ENCODE results near the gene PSKH1. TPM values are rescaled to one million over a fixed set of nuclear protein-coding genes. Genes with fewer than 3 reads are reported as not detected.

Gene PSKH1
- total and polyA plus RNA-seq, 10 donors, result 5.0 to 31.3 (median 20.5) TPM

DNA sequence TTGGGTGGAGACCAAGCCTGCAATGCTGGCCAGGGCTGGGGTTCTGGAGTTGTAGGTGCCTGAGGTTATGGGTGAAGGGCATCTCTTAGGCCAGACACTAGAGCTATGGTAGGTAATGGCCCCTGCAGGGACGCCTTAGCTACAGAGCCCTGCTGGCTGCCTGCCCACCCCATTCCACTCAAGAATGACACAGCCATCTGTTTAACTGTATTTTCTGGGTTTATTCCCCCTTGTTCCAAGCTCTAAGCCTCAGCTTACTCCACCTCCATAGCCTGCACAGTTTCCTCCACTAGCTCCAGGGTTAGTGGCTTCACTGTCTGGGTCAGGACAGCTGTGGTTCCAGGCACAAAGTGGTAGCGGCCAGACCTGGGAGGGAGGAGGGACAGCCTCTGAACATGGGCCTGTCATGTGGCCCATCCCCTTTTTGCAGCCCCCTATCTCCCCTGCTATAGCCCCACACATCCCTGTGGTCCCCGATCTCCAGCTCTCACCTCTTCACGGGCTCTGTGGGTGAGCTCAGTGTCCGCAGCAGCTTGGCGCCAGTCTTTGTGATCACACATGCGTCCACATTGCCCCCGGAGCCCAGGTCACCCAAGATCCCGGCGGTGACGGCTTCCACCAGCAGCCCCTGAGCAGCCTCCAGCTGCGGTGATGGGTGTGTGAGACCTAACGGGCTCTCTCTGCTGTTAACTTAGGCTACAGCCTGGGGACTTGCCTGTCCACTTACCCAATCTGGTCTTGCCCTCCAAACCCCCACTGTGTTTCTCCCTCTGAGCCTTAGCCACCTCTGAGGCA lies 41.4 kb downstream of the PSKH1 start:
- Histone ChIP-seq H3K27me3 (replicated peaks in 1 of 7) (no peaks in the 10 kb centered on the region), H3K9me3 (no peaks in the 10 kb centered on the region), H3K27ac (peak overlapping the region in 5 of 8 donors; percentile 97 to 99 (median 98)), H3K36me3 (peaks cover 0 to 64% (median 45%) of the 10 kb centered on the region in 6 donors), H3K4me1 (peaks cover 11 to 43% (median 26%) of the 10 kb centered on the region in 6 donors), H3K4me3 (peak overlapping the region in 1 of 8 donors; percentile 95)
- peak; percentile 84 for DNase-seq
- 80 to 89% (median 87%) methylated on average over 11 to 13 of the region's 13 CpGs for WGBS, 5 donors
- peak in 1 of 3 donors; percentile 44 for TF ChIP-seq POLR2AphosphoS5 (IDR thresholded peaks at IDR 0.05)
- TF ChIP-seq, protein P1, sequence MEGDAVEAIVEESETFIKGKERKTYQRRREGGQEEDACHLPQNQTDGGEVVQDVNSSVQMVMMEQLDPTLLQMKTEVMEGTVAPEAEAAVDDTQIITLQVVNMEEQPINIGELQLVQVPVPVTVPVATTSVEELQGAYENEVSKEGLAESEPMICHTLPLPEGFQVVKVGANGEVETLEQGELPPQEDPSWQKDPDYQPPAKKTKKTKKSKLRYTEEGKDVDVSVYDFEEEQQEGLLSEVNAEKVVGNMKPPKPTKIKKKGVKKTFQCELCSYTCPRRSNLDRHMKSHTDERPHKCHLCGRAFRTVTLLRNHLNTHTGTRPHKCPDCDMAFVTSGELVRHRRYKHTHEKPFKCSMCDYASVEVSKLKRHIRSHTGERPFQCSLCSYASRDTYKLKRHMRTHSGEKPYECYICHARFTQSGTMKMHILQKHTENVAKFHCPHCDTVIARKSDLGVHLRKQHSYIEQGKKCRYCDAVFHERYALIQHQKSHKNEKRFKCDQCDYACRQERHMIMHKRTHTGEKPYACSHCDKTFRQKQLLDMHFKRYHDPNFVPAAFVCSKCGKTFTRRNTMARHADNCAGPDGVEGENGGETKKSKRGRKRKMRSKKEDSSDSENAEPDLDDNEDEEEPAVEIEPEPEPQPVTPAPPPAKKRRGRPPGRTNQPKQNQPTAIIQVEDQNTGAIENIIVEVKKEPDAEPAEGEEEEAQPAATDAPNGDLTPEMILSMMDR (IDR thresholded peaks at IDR 0.05 in 8 of 11, conservative IDR thresholded peaks at IDR 0.05 in 3 of 11), result no peak
- intact Hi-C loops (cut with DNase I; ENCODE audit: low total_unique reads), result loop anchor here (10.0 kb wide), 1 partner anchor 90 kb away; the partner anchor contains the start of genes CENPT, NUTF2 and THAP11

GRCh38 chr16:67935101-67935401 lies 42.0 kb downstream of the PSKH1 start:
- 66 to 74% (median 71%) methylated on average over 13 of the region's 13 CpGs for WGBS, 5 donors
- Histone ChIP-seq H3K36me3 (peaks cover 0 to 64% (median 40%) of the 10 kb centered on the region in 6 donors), H3K9me3 (no peaks in the 10 kb centered on the region), H3K4me3 (peak overlapping the region; percentile 72 to 98 (median 96)), H3K27me3 (replicated peaks in 1 of 7) (no peaks in the 10 kb centered on the region), H3K27ac (peak overlapping the region in 7 of 8 donors; percentile 97 to 99 (median 98)), H3K4me1 (peaks cover 11 to 49% (median 32%) of the 10 kb centered on the region in 6 donors)
- intact Hi-C loops (cut with DNase I; ENCODE audit: low total_unique reads), result loop anchor here (10.0 kb wide), 1 partner anchor 90 kb away; the partner anchor contains the start of genes CENPT, NUTF2 and THAP11
- no peak for DNase-seq
- no peak for TF ChIP-seq POLR2AphosphoS5 (IDR thresholded peaks at IDR 0.05)
- TF ChIP-seq, protein P1 (IDR thresholded peaks at IDR 0.05 in 8 of 11, conservative IDR thresholded peaks at IDR 0.05 in 3 of 11), result no peak
- no peak for TF ChIP-seq POLR2A (IDR thresholded peaks at IDR 0.05)

DNA sequence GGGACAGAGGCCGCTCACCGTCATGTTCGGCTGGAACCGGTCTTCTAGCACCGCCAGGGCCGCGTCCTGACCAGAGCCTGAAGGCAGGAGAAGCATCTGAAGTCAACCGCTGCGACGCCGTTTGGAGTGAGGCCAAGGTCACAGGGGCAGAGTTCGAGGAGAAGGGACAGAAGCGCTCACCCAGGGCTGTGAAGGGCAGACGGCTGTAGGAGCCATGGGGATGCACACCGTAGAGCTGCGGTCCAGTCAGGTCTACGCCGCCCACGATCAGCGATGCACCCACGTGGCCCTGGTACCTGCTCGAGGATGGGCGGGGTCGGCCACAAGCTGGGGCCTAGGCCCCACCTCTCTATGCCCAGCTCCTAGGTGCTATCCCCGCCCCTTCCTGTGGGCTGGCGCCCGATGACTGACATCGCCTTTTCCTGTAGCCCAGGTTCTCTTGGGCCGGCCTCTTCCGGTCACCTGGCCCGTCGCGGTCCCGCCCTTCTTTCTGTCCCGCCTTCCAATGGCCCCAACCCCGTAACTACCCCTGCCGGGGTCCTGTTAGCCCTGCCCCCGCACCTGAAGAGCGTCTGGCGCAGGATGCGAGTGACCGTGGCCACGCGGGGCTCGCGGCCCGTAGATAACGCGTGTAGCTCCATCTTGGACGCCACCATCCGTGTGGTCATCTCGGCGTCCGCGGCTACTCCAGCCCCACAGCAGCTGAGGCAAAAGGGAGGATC lies 42.5 kb downstream of the PSKH1 start:
- peak; percentile 99 for DNase-seq
- Histone ChIP-seq H3K27ac (peak overlapping the region; percentile 97 to 99 (median 98)), H3K36me3 (peaks cover 0 to 64% (median 36%) of the 10 kb centered on the region in 6 donors), H3K4me3 (peak overlapping the region; percentile 72 to 98 (median 96)), H3K4me1 (peaks cover 11 to 54% (median 36%) of the 10 kb centered on the region in 6 donors), H3K9me3 (no peaks in the 10 kb centered on the region), H3K27me3 (replicated peaks in 1 of 7) (no peaks in the 10 kb centered on the region)
- WGBS, 5 donors, result 10 to 12% (median 11%) methylated on average over 39 to 55 of the region's 55 CpGs
- intact Hi-C loops (cut with DNase I; ENCODE audit: low total_unique reads), result loop anchor here (10.0 kb wide), 1 partner anchor 91 kb away; the partner anchor contains the start of genes CENPT, NUTF2 and THAP11
- TF ChIP-seq, protein P1 (IDR thresholded peaks at IDR 0.05 in 8 of 11, conservative IDR thresholded peaks at IDR 0.05 in 3 of 11), result peak in 5 of 11 experiments; percentile 7 to 45 (median 28)
- peak; percentile 92 to 98 (median 93) for TF ChIP-seq POLR2AphosphoS5 (IDR thresholded peaks at IDR 0.05)
- peak in 2 of 3 donors; percentile 42 to 75 for TF ChIP-seq POLR2A (IDR thresholded peaks at IDR 0.05)
